Osteoblast (primary cell): ENCODE data around the gene PURB. TPM values are rescaled to one million over a fixed set of nuclear protein-coding genes. Genes with fewer than 3 reads are reported as not detected.

Source experiments
- DNase-seq: peaks from one replicate; pipeline ENCODE4 v3.0.0; 2011; ENCODE audit warnings: low spot score, mixed read lengths; ENCODE audit not compliant: insufficient read length; ENCODE audit errors: missing footprints
- H2AFZ ChIP-seq: 2 replicates; pipeline ENCODE4 v1.6.0; 2011; ENCODE audit warnings: mild to moderate bottlenecking, low read length
- H3K27ac ChIP-seq: 2 replicates; pipeline ENCODE4 v1.5.1; 2011; ENCODE audit warnings: mild to moderate bottlenecking, low read depth, low read length, moderate library complexity
- H3K27me3 ChIP-seq: 2 replicates; pipeline ENCODE4 v1.6.0; 2012; ENCODE audit warnings: mild to moderate bottlenecking, control low read depth, inconsistent platforms, low read length, moderate library complexity; ENCODE audit not compliant: insufficient read depth
- H3K36me3 ChIP-seq: 2 replicates; pipeline ENCODE4 v1.5.1; 2011; ENCODE audit warnings: mild to moderate bottlenecking, low read length, control low read depth, moderate library complexity; ENCODE audit not compliant: insufficient read depth
- H3K4me1 ChIP-seq: 2 replicates; pipeline ENCODE4 v1.5.1; 2011; ENCODE audit warnings: mild to moderate bottlenecking, low read length, control low read depth, moderate library complexity; ENCODE audit not compliant: insufficient read depth
- H3K4me2 ChIP-seq: 2 replicates; pipeline ENCODE4 v1.6.0; 2011; ENCODE audit warnings: mild to moderate bottlenecking, low read length; ENCODE audit not compliant: insufficient read depth
- H3K4me3 ChIP-seq: fragments of 200-600 bp; sonication (generic); 3 replicates; pipeline ENCODE4 v1.5.1; 2012; ENCODE audit warnings: mild to moderate bottlenecking, low read length, inconsistent platforms; ENCODE audit not compliant: insufficient read depth
- H3K79me2 ChIP-seq: 2 replicates; pipeline ENCODE4 v1.6.0; 2012; ENCODE audit warnings: mild to moderate bottlenecking, low read length, control low read depth, inconsistent platforms; ENCODE audit not compliant: insufficient read depth
- H3K9me3 ChIP-seq: 2 replicates; pipeline ENCODE4 v1.5.1; 2011; ENCODE audit warnings: low read depth, low read length, control low read depth
- H4K20me1 ChIP-seq: 2 replicates; pipeline ENCODE4 v1.6.0; 2012; ENCODE audit warnings: mild to moderate bottlenecking, low read length, control low read depth; ENCODE audit not compliant: insufficient read depth
- CTCF ChIP-seq: IDR thresholded peaks from 2 replicates; pipeline ENCODE4 v1.5.1; 2011; ENCODE audit warnings: mild to moderate bottlenecking, low read depth, low read length, moderate library complexity; ENCODE audit errors: extremely low read depth
- total RNA-seq: library from RNA; depleted of rRNA; stranded (reverse); fragments of >200 nt; gene quantifications from 2 replicates; pipeline ENCODE4 v1.2.3, GENCODE V29; 2012

PURB gene
- total RNA-seq, 1 donor = 22.8 TPM

- Histone ChIP-seq H3K9me3 (no peaks in the 10 kb centered on the region), H3K36me3 (no peaks in the 10 kb centered on the region), H3K27ac (peak overlapping the region; percentile 80), H3K27me3 (no peaks in the 10 kb centered on the region), H3K4me3 (no peak overlapping the region), H2AFZ (no peak overlapping the region), H3K79me2 (peaks cover 21% of the 10 kb centered on the region), H3K4me2 (no peak overlapping the region), H4K20me1 (peaks cover 7% of the 10 kb centered on the region), H3K4me1 (peaks cover 31% of the 10 kb centered on the region)
- no peak for DNase-seq
- TF ChIP-seq CTCF = no peak
Measured at GRCh38 chr7:44849885-44850544, 35.3 kb downstream of the PURB start.

DNA sequence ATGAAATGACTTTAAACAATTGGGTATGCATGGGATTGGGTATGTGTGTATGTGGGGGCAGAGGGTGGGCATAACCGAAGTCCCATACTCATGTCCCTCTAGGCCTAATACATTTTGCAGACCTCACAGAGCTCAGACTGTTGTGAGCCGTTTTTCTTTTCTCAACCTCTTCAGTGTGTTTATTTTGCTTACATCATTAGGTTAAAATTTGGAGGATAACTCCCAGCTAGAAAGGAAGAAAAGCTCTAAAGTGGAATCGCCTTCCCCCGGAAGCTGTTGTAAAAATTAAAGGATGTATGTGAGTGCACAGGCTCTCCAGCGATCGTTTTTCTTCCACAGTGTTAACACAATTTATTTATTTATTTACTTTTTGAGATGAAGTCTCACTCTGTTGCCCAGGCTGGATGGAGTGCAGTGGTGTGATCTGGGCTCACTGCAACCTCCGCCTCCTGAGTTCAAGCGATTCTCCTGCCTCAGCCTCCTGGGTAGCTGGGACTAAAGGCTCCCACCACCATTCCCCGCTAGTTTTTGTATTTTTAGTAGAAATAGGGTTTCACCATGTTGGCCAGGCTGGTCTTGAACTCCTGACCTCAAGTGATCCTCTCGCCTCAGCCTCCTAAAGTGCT lies 36.0 kb downstream of the PURB start:
- TF ChIP-seq CTCF = no peak
- Histone ChIP-seq H4K20me1 (peaks cover 7% of the 10 kb centered on the region), H3K27me3 (no peaks in the 10 kb centered on the region), H3K9me3 (no peaks in the 10 kb centered on the region), H3K27ac (peak overlapping the region; percentile 80), H3K79me2 (peaks cover 28% of the 10 kb centered on the region), H3K4me3 (peak overlapping the region; percentile 71), H3K36me3 (no peaks in the 10 kb centered on the region), H3K4me2 (peak overlapping the region; percentile 85), H2AFZ (peak overlapping the region; percentile 89), H3K4me1 (peaks cover 25% of the 10 kb centered on the region)
- DNase-seq = peak; percentile 37

- DNase-seq = peak; percentile 98
- H2AFZ ChIP-seq = peak within 1 kb of the TSS; percentile 98
- no peaks in the 10 kb centered on the region for H3K9me3 ChIP-seq
- H3K36me3 ChIP-seq = no peaks in the 10 kb centered on the region
- H3K4me3 ChIP-seq = peak within 1 kb of the TSS; percentile 97
- TF ChIP-seq CTCF = no peak
- peaks cover 41% of the 10 kb centered on the region for H3K79me2 ChIP-seq
- peak within 1 kb of the TSS; percentile 95 for H3K27ac ChIP-seq
- peak within 1 kb of the TSS; percentile 92 for H3K4me2 ChIP-seq
- peaks cover 7% of the 10 kb centered on the region for H4K20me1 ChIP-seq
- H3K4me1 ChIP-seq = peaks cover 22% of the 10 kb centered on the region
- H3K27me3 ChIP-seq = no peaks in the 10 kb centered on the region
Measured at GRCh38 chr7:44847920-44848634, 37.3 kb downstream of the PURB start, which contains the start of gene H2AZ2. H2AZ2 (minus strand) TSS chr7:44848087; CDS start chr7:44847971, 116 bp downstream.

DNA sequence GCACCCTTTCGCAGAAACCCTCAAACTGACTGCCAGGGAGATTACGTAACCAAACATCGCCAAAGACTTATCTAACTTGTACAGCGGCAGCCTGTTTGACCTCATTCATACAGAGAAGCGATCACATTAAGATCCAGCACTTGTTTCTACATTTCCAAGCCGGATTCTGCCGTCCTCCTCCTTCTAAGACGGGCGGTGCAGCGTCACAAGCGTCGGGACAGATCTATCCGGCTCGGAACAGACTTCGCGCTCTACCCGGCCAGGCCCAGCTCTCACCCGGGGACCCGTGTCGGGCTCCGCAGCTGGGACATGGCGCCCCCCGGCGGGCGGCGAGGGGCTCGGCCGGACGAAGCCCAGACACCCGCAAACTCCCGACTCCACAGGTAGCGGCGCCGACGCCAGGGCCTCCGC lies 37.8 kb downstream of the PURB start:
- peak overlapping the region; percentile 97 for H3K4me3 ChIP-seq
- H3K4me1 ChIP-seq = peaks cover 22% of the 10 kb centered on the region
- H3K9me3 ChIP-seq = no peaks in the 10 kb centered on the region
- H4K20me1 ChIP-seq = peaks cover 7% of the 10 kb centered on the region
- no peaks in the 10 kb centered on the region for H3K36me3 ChIP-seq
- peak overlapping the region; percentile 92 for H3K4me2 ChIP-seq
- peak; percentile 92 for DNase-seq
- peak overlapping the region; percentile 98 for H2AFZ ChIP-seq
- peak overlapping the region; percentile 95 for H3K27ac ChIP-seq
- peak; percentile 71 for TF ChIP-seq CTCF
- peaks cover 46% of the 10 kb centered on the region for H3K79me2 ChIP-seq
- no peaks in the 10 kb centered on the region for H3K27me3 ChIP-seq
